Activated naive CD4-positive, alpha-beta T cell treated with anti-CD3 and anti-CD28 coated beads for 36 hours (primary cell): ENCODE results near the gene YOD1. TPM values are rescaled to one million over a fixed set of nuclear protein-coding genes. Genes with fewer than 3 reads are reported as not detected.
A peak's percentile ranks its signal among the peaks of the same experiment; 100 is the strongest.

Source experiments
- CTCF ChIA-PET: fragments of 350-600 bp; sonication (Branson Sonifier 250); formaldehyde crosslinking; loops from one replicate; lab custom pipeline; 2021; ENCODE audit warnings: antibody characterized with exemption; lab: Charles Lee
- DNase-seq: peaks from one replicate; pipeline ENCODE4 v3.0.0-alpha.2; 2020
- H3K27ac Mint-ChIP-seq: one replicate; pipeline ENCODE4 v1.8.0; 2021; ENCODE audit warnings: mild to moderate bottlenecking, mixed read lengths
- H3K27me3 Mint-ChIP-seq: one replicate; pipeline ENCODE4 v1.8.0; 2021; ENCODE audit warnings: low read depth, mixed read lengths
- H3K36me3 Mint-ChIP-seq: one replicate; pipeline ENCODE4 v1.8.0; 2021; ENCODE audit warnings: low read depth, mixed read lengths
- H3K4me1 Mint-ChIP-seq: one replicate; pipeline ENCODE4 v1.8.0; 2021; ENCODE audit warnings: low read depth, mixed read lengths
- H3K4me3 Mint-ChIP-seq: one replicate; pipeline ENCODE4 v1.8.0; 2021; ENCODE audit warnings: mild to moderate bottlenecking, moderate library complexity, mixed read lengths
- H3K9me3 Mint-ChIP-seq: one replicate; pipeline ENCODE4 v1.8.0; 2021; ENCODE audit warnings: mixed read lengths
- intact Hi-C: fragments of 100-400 bp; cut with micrococcal nuclease; formaldehyde crosslinking; loops from one replicate; pipeline ENCODE4 v1.15.1; 2023
- total RNA-seq, 2 experiments: library from RNA; stranded (reverse); gene quantifications; one replicate each; pipeline ENCODE4 v1.2.3, GENCODE V29; 2021

YOD1 gene
- total RNA-seq, 2 experiments from 2014 or later: 8.6 to 8.8 TPM

GRCh38 chr1:207081806-207082205 lies 30.8 kb upstream of the YOD1 start:
- Mint-ChIP-seq H3K9me3 (no peaks in the 10 kb centered on the region), H3K4me1 (peaks cover 8% of the 10 kb centered on the region), H3K36me3 (no peaks in the 10 kb centered on the region), H3K4me3 (no peak overlapping the region), H3K27ac (no peak overlapping the region), H3K27me3 (no peaks in the 10 kb centered on the region)
- no peak for DNase-seq
- intact Hi-C loops: loop anchor here (5.0 kb wide), 1 partner anchor 100 kb away; no protein-coding TSS in a partner anchor
- CTCF ChIA-PET: interaction anchor here (1.3 to 8.4 kb wide), 2 partner anchors 320 to 324 kb away, joined by 3 to 70 read pairs; no protein-coding TSS in a partner anchor

- H3K4me1 Mint-ChIP-seq: peaks cover 8% of the 10 kb centered on the region
- intact Hi-C loops: loop anchor here (5.0 kb wide), 1 partner anchor 101 kb away; no protein-coding TSS in a partner anchor
Observed at GRCh38 chr1:207081088-207081487, 30.1 kb upstream of the YOD1 start.

GRCh38 chr1:207079706-207080241 lies 28.8 kb upstream of the YOD1 start:
- CTCF ChIA-PET: interaction anchor here (0.6 to 8.4 kb wide), 7 partner anchors 8 to 441 kb away, joined by 3 to 70 read pairs (median 6); no protein-coding TSS in a partner anchor
- intact Hi-C loops: loop anchor here (2.0 to 5.0 kb wide), 3 partner anchors 72 to 145 kb away; no protein-coding TSS in a partner anchor
- DNase-seq: no peak
- H3K4me1 Mint-ChIP-seq: peaks cover 4% of the 10 kb centered on the region
- no peaks in the 10 kb centered on the region for H3K9me3 Mint-ChIP-seq
- H3K27me3 Mint-ChIP-seq: no peaks in the 10 kb centered on the region
- H3K27ac Mint-ChIP-seq: no peak overlapping the region
- no peak overlapping the region for H3K4me3 Mint-ChIP-seq
- no peaks in the 10 kb centered on the region for H3K36me3 Mint-ChIP-seq

More at GRCh38 chr1:207081088-207081487, 30.1 kb upstream of the YOD1 start:
- no peaks in the 10 kb centered on the region for H3K36me3 Mint-ChIP-seq
- no peaks in the 10 kb centered on the region for H3K27me3 Mint-ChIP-seq
- DNase-seq: no peak
- no peak overlapping the region for H3K4me3 Mint-ChIP-seq
- no peak overlapping the region for H3K27ac Mint-ChIP-seq
- H3K9me3 Mint-ChIP-seq: no peaks in the 10 kb centered on the region
- CTCF ChIA-PET: interaction anchor here (0.6 to 8.4 kb wide), 5 partner anchors 10 to 419 kb away, joined by 3 to 70 read pairs (median 3); partner anchors contain the start of gene PFKFB2

DNA sequence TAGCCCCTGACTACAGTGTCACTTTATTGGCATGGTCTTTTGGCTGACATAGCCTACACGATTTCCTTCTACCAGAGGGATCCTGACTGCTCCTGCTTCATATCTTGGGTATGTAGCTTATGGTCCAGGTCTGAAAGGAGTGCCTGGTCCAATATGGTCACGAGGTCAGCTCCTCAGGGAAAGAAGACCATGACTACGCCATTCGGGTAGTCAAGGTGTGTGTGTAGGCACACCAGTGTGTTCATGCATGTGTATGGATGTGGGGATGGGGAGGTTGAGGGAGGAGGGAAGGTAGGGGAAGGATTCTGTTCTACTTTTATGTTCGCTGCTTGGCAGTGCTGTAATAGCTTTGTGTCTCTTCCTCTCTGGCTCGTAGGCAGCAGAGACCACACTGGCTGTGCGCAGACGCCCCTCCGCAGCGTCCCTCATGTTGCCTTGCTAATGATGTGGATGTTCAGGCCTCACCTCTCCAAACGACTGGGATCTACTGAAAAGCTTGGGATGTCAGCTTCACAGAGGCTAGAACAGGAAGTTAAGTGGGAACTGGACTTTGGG lies 27.6 kb upstream of the YOD1 start:
- Mint-ChIP-seq H3K4me3 (no peak overlapping the region), H3K27ac (no peak overlapping the region), H3K4me1 (no peaks in the 10 kb centered on the region), H3K27me3 (no peaks in the 10 kb centered on the region), H3K9me3 (no peaks in the 10 kb centered on the region), H3K36me3 (no peaks in the 10 kb centered on the region)
- CTCF ChIA-PET: interaction anchor here (0.6 to 8.4 kb wide), 12 partner anchors 7 to 421 kb away, joined by 3 to 70 read pairs (median 4); partner anchors contain the start of gene PFKFB2
- intact Hi-C loops: loop anchor here (1.0 to 5.0 kb wide), 3 partner anchors 71 to 344 kb away; no protein-coding TSS in a partner anchor
- no peak for DNase-seq

- Mint-ChIP-seq H3K27ac (no peak overlapping the region), H3K9me3 (no peaks in the 10 kb centered on the region), H3K4me3 (no peak overlapping the region), H3K4me1 (no peaks in the 10 kb centered on the region), H3K27me3 (no peaks in the 10 kb centered on the region), H3K36me3 (no peaks in the 10 kb centered on the region)
- intact Hi-C loops: loop anchor here (1.0 to 5.0 kb wide), 4 partner anchors 27 to 343 kb away; no protein-coding TSS in a partner anchor
- CTCF ChIA-PET: interaction anchor here (0.8 to 8.4 kb wide), 10 partner anchors 17 to 422 kb away, joined by 3 to 70 read pairs (median 4); partner anchors contain the start of gene PFKFB2
- DNase-seq: peak; percentile 82
Observed at GRCh38 chr1:207077470-207078377, 26.7 kb upstream of the YOD1 start.

- DNase-seq: no peak
- Mint-ChIP-seq H3K27ac (no peak overlapping the region), H3K27me3 (no peaks in the 10 kb centered on the region), H3K4me3 (no peak overlapping the region), H3K4me1 (peaks cover under 1% of the 10 kb centered on the region), H3K36me3 (no peaks in the 10 kb centered on the region), H3K9me3 (no peaks in the 10 kb centered on the region)
- CTCF ChIA-PET: interaction anchor here (0.7 to 5.2 kb wide), 3 partner anchors 28 to 97 kb away, joined by 3 to 24 read pairs (median 3); no protein-coding TSS in a partner anchor
- intact Hi-C loops: loop anchor here (1.0 to 5.0 kb wide), 2 partner anchors 27 to 70 kb away; no protein-coding TSS in a partner anchor
Observed at GRCh38 chr1:207077012-207077411, 26.0 kb upstream of the YOD1 start.

DNA sequence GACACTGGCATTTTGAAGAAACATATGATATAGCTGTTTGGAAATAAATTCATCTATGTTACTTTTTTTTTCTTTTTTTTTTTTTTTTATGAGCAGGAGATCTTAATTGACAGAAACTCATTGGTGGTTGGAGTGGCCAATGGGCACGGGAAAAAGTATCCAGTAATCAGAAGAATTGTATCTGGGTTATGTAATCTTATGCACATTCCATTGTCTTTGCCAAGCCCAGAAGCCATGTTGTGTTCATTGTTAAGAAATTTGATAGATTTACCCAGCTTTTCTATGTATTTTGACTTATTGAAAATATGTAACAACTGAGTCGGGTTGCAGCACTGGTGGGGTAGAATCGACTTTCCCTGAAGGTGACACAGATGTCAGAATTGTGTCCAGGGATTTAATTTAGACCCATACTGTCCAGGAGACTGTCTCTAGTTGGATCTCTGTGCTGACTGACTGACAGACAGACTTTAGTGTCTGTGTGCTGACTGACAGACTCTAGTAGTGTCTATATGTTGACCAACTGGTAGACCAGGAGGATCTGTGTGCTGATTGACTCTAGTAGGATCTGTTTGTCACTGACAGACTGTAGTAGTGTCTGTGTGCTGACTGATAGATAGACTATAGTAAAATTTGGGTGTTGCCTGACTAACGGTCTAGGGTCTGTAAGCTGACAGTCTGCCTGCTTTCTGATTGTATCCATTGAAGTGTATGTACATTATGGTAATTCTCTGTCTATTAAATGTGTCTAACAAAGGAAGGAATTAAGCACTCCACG lies 25.4 kb upstream of the YOD1 start:
- CTCF ChIA-PET: interaction anchor here (0.6 to 5.2 kb wide), 11 partner anchors 13 to 329 kb away, joined by 3 to 24 read pairs (median 3); partner anchors contain the start of gene PFKFB2
- no peak for DNase-seq
- H3K27ac Mint-ChIP-seq: no peak overlapping the region
- H3K36me3 Mint-ChIP-seq: no peaks in the 10 kb centered on the region
- H3K27me3 Mint-ChIP-seq: no peaks in the 10 kb centered on the region
- peaks cover 6% of the 10 kb centered on the region for H3K4me1 Mint-ChIP-seq
- H3K9me3 Mint-ChIP-seq: no peaks in the 10 kb centered on the region
- intact Hi-C loops: loop anchor here (5.0 kb wide), 1 partner anchor 69 kb away; no protein-coding TSS in a partner anchor
- H3K4me3 Mint-ChIP-seq: no peak overlapping the region

DNA sequence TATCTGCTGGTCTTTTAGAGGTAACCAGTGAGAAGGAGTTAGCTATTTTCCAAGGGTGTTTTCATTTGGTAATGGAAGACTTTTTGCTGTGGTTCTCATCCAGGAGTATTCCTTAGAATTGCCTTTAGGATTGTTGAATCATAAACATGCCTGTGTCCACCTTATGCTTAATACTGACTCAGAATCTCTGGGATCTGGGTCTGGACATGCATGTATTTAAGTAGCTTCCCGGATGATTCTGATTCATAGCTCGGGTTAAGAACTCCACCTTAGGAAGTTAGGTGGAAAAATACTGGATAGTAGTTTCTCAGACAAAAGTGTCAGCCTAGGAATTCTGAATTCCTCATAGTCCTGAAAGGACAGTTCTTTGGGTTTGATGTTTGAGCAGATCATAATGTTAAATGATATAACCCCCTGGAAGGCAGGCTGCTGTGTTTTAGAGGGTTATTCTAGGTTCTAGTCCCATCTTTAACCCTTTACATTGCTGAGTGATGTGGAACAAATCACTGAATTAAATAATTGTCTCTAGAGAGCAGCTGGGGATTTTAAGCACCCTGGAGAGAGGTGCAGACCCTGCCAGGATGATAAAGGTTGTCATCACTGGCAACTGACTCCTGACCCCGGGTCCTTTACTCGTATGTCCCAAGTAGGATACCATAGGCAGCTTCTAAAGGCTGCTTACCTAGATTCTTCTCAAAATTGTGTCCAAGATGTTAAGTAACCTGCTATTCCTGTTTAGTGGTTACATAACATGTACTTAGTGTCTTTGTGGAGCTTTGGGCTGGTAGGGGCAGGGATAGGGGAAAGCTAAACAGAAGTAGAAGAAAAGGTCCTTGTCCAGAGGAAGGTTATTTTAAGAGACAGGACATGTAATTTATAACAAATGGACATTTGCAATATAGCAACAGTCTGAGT lies 23.2 kb upstream of the YOD1 start:
- DNase-seq: no peak
- H3K4me3 Mint-ChIP-seq: no peak overlapping the region
- no peaks in the 10 kb centered on the region for H3K27me3 Mint-ChIP-seq
- no peaks in the 10 kb centered on the region for H3K36me3 Mint-ChIP-seq
- H3K27ac Mint-ChIP-seq: no peak overlapping the region
- CTCF ChIA-PET: interaction anchor here (0.7 to 5.2 kb wide), 5 partner anchors 10 to 372 kb away, joined by 3 to 24 read pairs (median 4); no protein-coding TSS in a partner anchor
- H3K9me3 Mint-ChIP-seq: no peaks in the 10 kb centered on the region
- intact Hi-C loops: no loop called here
- peaks cover 28% of the 10 kb centered on the region for H3K4me1 Mint-ChIP-seq

DNA sequence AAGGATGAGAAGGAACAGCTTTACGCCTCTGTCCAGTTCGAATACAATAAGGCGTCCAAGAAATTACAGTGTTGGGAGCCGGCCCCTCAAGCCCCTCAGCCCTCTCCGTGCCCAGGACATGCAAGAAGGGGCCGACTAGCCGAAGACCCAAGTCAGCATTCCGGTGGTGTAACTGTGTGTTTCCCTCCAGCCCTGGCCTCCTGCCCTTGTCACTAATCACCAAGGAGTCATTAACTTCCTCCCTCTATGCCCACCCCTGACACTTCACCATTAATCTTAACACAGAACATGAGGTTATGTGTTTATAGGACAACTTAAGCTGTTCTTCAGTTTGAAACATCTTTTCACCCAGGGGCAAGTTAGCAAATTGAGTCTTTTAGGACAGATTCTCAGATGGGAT lies 21.2 kb upstream of the YOD1 start:
- CTCF ChIA-PET: interaction anchor here (1.5 to 5.2 kb wide), 4 partner anchors 8 to 137 kb away, joined by 3 to 24 read pairs (median 10); no protein-coding TSS in a partner anchor
- peaks cover 32% of the 10 kb centered on the region for H3K4me1 Mint-ChIP-seq

DNA sequence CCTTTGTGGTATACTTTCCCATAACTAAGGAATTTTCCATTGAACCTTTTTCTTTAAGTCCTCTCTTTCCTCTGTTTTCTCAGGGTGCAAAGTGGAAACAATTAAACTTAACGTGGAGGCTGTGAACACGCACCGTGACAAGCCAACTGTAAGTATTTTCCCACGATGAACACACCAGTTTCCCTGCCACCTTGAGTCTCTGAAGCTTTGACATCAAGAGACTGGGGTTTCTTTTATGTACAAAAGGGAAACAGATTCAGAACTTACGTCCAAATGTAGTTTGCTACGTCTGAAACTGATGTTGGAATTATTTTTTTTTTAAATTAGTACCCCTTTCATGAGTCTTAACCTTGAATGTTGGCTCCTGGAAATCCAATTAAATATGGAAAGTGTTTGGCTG lies 20.4 kb upstream of the YOD1 start:
- Mint-ChIP-seq H3K4me3 (no peak overlapping the region), H3K36me3 (peaks cover 2% of the 10 kb centered on the region), H3K27me3 (no peaks in the 10 kb centered on the region), H3K27ac (no peak overlapping the region), H3K4me1 (peaks cover 32% of the 10 kb centered on the region), H3K9me3 (no peaks in the 10 kb centered on the region)
- DNase-seq: no peak
- intact Hi-C loops: no loop called here
- CTCF ChIA-PET: interaction anchor here (0.8 to 2.6 kb wide), 9 partner anchors 9 to 609 kb away, joined by 3 to 12 read pairs (median 4); no protein-coding TSS in a partner anchor

More for the DNA sequence above, 21.2 kb upstream of the YOD1 start:
- Mint-ChIP-seq H3K9me3 (no peaks in the 10 kb centered on the region), H3K36me3 (peaks cover 2% of the 10 kb centered on the region), H3K4me3 (no peak overlapping the region), H3K27ac (no peak overlapping the region), H3K27me3 (no peaks in the 10 kb centered on the region)
- no peak for DNase-seq
- intact Hi-C loops: no loop called here
